Colon (tissue), 2 donors: ENCODE data around the gene POLR2I.
"Not testable (repeated sequence)": the region's sequence is repeated elsewhere in the genome, so short reads cannot be mapped to it uniquely, and the experiment has no call there.

Experiments used
- FAIRE-seq: peaks from 2 replicates; lab custom pipeline; 2012; peaks lifted over from hg19 to GRCh38; lab: Jason Lieb, UNC
- donor health status: control.
- donor health status: control.

The POLR2I gene

DNA sequence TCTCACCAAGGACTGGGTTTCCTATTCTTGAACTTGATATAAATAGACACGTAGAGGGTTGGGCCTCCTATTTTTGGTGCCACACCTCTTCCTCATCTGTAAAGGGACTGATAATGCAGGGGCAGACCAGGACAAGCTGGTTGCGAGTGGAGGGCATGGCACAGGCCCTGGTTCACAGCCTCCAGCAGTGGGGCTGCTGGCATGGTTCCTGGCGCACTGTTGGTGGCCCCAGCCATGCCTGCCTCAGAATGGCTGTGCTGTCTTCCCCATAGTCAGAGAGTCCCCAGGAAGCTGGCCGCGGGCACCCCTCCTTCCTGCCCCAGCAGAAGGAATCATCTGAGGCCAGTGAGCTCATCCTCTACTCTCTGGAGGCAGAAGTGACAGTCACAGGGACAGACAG is 14.2 kb downstream of the POLR2I start:
- no peak for FAIRE-seq

DNA sequence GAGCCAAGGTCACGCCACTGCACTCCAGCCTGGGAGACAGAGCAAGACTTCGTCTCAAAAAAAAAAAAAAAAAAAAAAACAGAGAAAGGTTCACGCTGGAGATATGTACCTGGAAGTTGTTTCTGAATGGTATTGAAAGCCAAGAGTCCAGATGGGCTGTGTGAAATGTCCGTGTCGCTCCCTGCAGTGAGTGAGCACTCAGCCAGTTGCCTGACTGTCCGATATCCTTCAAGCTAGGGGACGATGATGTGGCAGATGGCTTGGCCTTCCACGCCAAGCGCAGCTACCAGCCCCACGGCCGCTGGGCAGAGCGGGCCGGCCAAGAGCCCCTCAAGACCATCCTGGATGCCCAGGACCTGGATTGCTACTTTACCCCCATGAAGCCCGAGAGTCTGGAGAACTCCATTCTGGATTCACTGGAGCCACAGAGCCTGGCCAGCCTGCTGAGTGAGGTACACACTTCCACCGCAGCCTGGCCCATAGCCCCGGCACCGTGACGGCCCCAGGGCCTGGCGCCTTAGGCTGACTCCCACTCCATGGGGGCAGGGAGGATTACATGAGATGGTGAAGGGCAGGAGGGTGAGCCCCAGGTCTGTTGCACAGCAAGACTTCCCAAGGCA is 15.4 kb downstream of the POLR2I start:
- FAIRE-seq: no peak

- FAIRE-seq: no peak
These were observed 17.6 kb downstream of the POLR2I start for GRCh38 chr19:36097036-36097435.

DNA sequence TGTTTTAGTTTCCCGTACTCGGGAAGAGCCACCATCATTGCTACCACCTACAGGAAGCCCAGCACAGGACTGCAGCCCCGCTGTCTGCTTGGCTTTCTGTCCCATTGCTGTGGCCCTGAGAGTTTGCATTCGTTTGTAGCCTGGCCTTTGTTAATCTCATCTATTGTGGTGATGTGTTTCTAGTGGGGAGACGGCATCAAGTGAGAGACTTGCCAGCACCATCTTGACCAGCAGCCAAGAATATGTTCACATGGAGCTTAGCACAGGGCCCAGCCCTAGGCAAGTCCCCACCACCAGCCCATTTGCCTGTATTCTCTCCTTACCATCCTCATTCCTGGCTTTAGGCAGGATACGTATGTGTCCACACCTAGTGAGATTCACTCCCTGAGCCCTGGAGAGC is 21.0 kb downstream of the POLR2I start:
- no peak for FAIRE-seq

GRCh38 chr19:36093146-36093662 is 21.5 kb downstream of the POLR2I start:
- no peak for FAIRE-seq

- FAIRE-seq: no peak
These were observed 22.1 kb downstream of the POLR2I start for GRCh38 chr19:36092566-36092965.

DNA sequence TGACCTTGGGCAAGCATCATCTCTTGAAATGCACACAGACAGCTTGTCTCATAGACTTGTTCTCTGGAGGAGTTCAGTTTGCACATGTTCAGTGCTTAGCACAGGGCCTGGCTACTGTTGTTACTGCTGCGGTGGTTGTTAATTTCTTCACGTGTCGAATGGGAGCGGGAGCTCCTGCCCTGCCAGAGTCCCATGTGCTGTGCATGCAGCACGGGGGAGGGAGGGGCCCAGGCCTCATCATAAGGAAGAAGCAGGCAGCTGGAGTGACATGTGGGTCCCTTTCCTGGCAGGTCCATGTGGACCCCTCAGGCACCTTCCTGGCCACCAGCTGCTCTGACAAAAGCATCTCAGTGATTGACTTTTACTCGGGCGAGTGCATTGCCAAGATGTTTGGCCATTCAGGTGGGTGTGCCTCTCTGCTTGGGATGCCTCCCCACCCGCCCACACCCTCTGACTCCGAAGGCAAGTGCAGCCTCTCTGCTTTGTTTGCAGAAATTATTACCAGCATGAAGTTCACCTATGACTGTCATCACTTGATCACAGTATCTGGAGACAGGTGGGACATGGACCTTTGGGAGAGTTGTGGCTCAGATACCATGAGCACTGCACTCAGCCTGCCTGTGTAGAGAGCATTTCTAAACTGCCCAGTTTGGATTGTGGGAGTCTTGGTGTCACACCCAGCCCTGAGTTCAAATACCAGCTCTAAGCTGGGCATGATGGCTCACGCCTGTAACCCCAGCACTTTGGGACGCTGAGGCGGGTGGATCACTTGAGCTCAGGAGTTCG is 23.6 kb downstream of the POLR2I start:
- FAIRE-seq: no peak

DNA sequence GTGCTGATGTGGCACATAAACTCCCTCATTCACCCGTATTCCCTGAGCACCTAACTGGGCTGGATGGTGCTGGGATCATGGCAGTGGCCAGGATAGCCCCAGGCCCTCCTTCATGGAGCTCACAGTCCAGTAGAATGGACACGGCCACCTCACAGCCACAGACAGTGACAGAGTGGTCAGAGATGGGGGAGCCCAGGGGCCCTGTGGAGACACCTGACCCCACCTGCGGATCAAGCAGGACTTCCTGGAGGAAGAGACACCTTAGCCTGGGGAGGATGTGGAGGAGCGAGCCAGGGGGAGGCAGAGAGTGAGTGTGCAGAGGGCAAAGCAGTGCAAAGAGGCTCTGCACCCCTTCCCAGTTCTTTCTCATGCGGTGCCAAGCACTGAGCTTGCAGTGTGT is 24.8 kb downstream of the POLR2I start:
- no peak for FAIRE-seq

- FAIRE-seq: no peak
These were observed 28.3 kb downstream of the POLR2I start for GRCh38 chr19:36086326-36086725.

DNA sequence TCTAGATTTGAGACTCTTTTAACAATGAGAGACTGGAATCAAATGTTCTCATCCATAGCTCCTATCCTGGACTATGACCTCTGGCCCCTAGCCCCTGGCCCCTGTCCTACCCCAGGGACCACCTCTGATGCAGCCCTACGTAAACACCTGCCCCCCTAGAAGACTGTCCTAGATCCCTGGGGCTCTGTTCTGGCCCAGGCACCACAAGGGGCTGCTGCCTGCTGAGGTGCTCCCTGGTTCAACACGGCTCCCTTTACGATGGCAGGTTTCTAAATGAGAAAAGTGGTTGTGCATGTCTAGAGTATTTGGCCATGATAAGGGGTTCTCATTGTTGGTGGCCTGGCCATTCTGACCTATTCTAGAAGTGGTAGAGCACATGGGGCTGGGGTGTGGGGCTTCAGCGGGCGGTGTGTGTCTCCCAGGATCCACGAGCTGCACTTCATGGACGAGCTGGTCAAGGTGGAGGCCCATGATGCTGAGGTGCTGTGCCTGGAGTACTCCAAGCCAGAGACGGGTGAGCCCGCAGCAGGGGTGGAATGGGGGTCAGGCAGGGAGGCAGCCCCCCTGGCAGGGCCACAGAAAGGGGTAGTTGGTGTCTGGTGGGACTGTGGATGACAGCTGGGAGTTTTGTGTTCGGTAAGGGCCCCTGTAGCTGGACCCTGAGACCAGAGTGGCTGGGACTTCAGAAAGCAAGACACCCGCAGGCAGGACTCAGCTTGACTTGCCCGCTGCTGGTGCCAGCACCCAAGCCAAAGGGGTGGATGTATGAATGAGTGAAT is 30.3 kb downstream of the POLR2I start:
- no peak for FAIRE-seq

DNA sequence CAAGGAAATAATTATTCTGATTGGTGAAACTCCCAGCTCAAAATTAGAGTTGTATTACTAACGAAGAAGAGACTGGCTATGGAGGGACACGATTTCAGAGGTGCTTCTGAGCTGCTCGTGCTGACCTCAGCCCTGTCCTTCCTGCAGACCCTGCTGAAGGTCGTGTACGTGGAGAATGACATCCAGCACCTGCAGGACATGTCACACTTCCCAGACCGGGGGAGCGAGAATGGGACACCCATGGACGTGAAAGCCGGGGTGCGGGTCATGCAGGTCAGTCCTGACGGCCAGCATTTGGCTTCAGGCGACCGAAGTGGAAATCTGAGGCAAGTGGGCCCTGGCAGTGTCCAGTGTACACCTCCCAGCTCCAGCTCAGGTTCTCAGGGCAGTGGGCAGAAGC is 31.8 kb downstream of the POLR2I start:
- no peak for FAIRE-seq

DNA sequence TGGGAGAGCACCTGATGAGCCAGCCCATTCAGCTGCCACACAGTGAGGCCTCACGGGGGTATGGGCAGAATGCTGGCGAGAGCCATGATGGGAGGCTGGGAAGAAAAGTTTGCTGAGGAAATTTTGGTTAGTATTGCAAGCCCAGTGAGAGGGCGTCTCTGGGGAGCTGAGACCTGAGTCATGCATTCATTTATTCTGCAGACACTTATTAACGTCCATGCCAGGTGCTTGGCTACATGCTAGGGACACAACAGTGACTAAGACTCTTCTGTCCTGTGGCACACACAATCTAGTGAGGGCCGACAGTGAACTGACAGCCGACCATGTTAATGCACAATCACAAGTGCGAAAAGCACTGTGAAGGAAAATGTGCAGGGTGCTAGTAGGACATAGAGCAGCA is 32.8 kb downstream of the POLR2I start:
- FAIRE-seq: no peak

GRCh38 chr19:36081385-36081784 is 33.3 kb downstream of the POLR2I start:
- no peak for FAIRE-seq

- FAIRE-seq: no peak
These were observed 35.2 kb downstream of the POLR2I start for GRCh38 chr19:36079389-36079945.

GRCh38 chr19:36073121-36073876 is 41.4 kb downstream of the POLR2I start:
- FAIRE-seq: no peak

DNA sequence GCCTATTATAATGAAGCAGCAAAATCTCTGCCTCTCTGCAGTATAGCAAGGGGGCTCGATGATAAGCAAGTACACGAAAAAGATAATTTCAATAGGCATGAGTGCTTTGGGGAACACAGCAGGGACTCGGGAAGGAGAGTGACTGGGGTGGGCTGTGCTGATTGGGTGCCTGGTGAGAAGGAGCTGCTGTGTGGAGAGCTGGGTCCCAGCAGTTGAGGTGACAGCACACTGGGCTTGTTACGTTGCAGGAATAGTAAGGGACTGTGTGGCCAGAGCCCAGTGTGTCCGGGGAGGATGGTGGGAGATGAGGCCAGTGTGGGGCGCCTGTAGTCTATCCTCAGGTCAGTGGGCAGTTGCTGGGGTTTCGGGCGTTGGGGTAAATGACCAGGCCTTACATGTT is 42.6 kb downstream of the POLR2I start:
- FAIRE-seq: no peak

DNA sequence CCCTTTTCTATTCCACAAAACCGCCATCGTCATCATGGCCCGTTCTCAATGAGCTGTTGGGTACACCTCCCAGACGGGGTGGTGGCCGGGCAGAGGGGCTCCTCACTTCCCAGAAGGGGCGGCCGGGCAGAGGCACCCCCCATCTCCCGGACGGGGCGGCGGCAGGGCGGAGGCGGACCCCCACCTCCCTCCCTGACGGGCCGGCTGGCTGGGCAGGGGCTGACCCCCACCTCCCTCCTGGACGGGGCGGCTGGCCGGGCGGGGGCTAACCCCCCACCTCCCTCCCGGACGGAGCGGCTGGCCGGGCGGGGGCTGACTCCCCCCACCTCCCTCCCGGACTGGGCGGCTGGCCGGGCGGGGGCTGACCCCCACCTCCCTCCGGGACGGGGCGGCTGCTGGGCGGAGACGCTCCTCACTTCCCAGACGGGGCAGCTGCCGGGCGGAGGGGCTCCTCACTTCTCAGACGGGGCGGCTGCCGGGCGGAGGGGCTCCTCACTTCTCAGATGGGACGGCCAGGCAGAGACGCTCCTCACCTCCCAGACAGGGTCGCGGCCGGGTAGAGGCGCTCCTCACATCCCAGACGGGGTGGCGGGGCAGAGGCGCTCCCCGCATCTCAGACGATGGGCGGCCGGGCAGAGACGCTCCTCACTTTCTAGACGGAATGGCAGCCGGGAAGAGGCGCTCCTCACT is 45.7 kb downstream of the POLR2I start:
- FAIRE-seq: not testable (repeated sequence)

- FAIRE-seq: no peak
These were observed 47.0 kb downstream of the POLR2I start for GRCh38 chr19:36067681-36068080.

DNA sequence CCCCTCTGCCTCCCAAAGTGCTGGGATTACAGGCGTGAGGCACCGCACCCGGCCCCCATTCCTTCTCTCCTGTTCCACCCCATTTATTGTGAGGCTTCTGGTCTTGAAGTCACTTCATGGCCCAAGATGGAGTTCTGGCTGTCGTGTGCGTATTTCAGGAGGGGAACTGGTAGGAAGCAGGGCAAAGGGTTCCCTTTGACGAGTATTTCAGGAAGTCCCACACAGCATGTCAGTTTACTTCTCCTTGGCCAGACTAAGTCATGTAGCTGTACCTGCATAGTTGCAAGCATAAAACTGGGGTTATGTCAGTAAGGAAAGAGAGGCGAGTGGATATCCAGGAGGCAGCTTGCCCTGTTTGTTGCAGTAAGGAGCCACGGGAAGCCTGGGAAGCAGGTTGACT is 49.8 kb downstream of the POLR2I start:
- no peak for FAIRE-seq
